HEK293T (cell line): ENCODE measurements around the gene ALOX5AP.

ENCODE experiments used
- ARNT ChIP-seq: fragments of 450-650 bp; IDR thresholded peaks from 2 replicates; pipeline ENCODE4 v1.6.1; 2017; ENCODE audit warnings: mild to moderate bottlenecking
- FOXK2 ChIP-seq: fragments of 450-650 bp; IDR thresholded peaks from 2 replicates; pipeline ENCODE4 v1.6.1; 2016; ENCODE audit warnings: mild to moderate bottlenecking
- NFRKB ChIP-seq: fragments of 450-650 bp; IDR thresholded peaks from 2 replicates; pipeline ENCODE4 v1.6.1; 2016; ENCODE audit warnings: mild to moderate bottlenecking, moderate library complexity
- SP1 ChIP-seq: fragments of 450-650 bp; IDR thresholded peaks from 2 replicates; pipeline ENCODE4 v1.6.1; 2017

DNA sequence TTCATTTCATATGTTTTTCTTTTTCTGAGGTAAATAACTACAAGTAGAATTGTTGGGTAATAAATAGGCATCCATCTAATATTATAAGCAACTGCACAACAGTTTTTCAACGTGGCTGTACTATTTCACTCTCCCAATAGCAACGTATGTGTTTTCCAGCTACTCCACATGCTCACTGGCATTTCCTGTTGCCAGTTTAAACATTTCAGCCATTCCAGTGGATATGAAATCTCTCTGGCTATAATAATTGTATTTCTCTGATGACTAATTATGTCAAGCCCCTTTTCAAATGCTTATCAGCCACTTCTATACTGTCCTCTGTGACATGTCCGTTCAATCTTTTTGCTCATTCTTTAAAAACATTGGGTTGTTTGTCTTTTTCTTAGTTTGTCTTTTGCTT is 26.8 kb upstream of the ALOX5AP start:
- no peak for TF ChIP-seq NFRKB
- TF ChIP-seq FOXK2: no peak
- TF ChIP-seq SP1: no peak
- TF ChIP-seq ARNT: no peak
